Stimulated activated CD8-positive, alpha-beta memory T cell treated with anti-CD3 and anti-CD28 coated beads, Interleukin-7, amount 100 ng/mL, for 48 hours (primary cell): ENCODE measurements around the gene RPS6KA2.

ENCODE experiments used
- DNase-seq, 2 donors: peaks; one replicate each; pipeline ENCODE4 v3.0.0-alpha.2; 2020; ENCODE audit warnings: low read depth in 1 of 2; ENCODE audit errors: extremely low read depth in 1 of 2

The RPS6KA2 gene

GRCh38 chr6:166459272-166459671 lies 167.8 kb downstream of the RPS6KA2 start:
- no peak for DNase-seq

- DNase-seq, result no peak
Observed at GRCh38 chr6:166456395-166457156, 170.5 kb downstream of the RPS6KA2 start.

- DNase-seq, result no peak
Observed at GRCh38 chr6:166454692-166455515, 172.1 kb downstream of the RPS6KA2 start.

GRCh38 chr6:166453651-166454050 lies 173.4 kb downstream of the RPS6KA2 start:
- no peak for DNase-seq

GRCh38 chr6:166450167-166450873 lies 176.7 kb downstream of the RPS6KA2 start:
- no peak for DNase-seq

GRCh38 chr6:166449641-166450040 lies 177.4 kb downstream of the RPS6KA2 start:
- DNase-seq, result no peak

GRCh38 chr6:166449036-166449435 lies 178.0 kb downstream of the RPS6KA2 start:
- no peak for DNase-seq

GRCh38 chr6:166448432-166448831 lies 178.6 kb downstream of the RPS6KA2 start:
- DNase-seq, result no peak

- no peak for DNase-seq
Observed at GRCh38 chr6:166446567-166447065, 180.4 kb downstream of the RPS6KA2 start.

GRCh38 chr6:166446146-166446545 lies 180.9 kb downstream of the RPS6KA2 start:
- DNase-seq, result no peak

- no peak for DNase-seq
Observed at GRCh38 chr6:166444446-166444845, 182.6 kb downstream of the RPS6KA2 start.

- no peak for DNase-seq
Observed at GRCh38 chr6:166443166-166443565, 183.9 kb downstream of the RPS6KA2 start.

- DNase-seq, result no peak
Observed at GRCh38 chr6:166442131-166442685, 184.8 kb downstream of the RPS6KA2 start.

GRCh38 chr6:166441325-166442078 lies 185.5 kb downstream of the RPS6KA2 start:
- no peak for DNase-seq

GRCh38 chr6:166440729-166441128 lies 186.3 kb downstream of the RPS6KA2 start:
- DNase-seq, result no peak

GRCh38 chr6:166440106-166440505 lies 186.9 kb downstream of the RPS6KA2 start:
- DNase-seq, result no peak

- no peak for DNase-seq
Observed at GRCh38 chr6:166439366-166440091, 187.5 kb downstream of the RPS6KA2 start.

GRCh38 chr6:166438211-166438861 lies 188.7 kb downstream of the RPS6KA2 start:
- no peak for DNase-seq

GRCh38 chr6:166437661-166438060 lies 189.4 kb downstream of the RPS6KA2 start:
- no peak for DNase-seq
